Gastroesophageal sphincter (tissue), 4 donors: Measurements from ENCODE around the gene TARP.

Experiments
- ATAC-seq: fragments of 150-250 bp; one replicate; pipeline ENCODE4 v1.9.1; 2016; ENCODE audit warnings: mild to moderate bottlenecking, moderate library complexity
- H3K27ac ChIP-seq, 4 donors: fragments of 200-600 bp; sonication (generic) in 3 of 4; 1 replicate in 3 of 4; 2 replicates in 1 of 4; pipeline ENCODE4 v1.5.1; 2016 to 2019
- H3K27me3 ChIP-seq: fragments of 200-600 bp; sonication (generic); one replicate; pipeline ENCODE4 v1.5.1; 2019
- H3K36me3 ChIP-seq, 2 donors: fragments of 200-600 bp; sonication (generic); one replicate each; pipeline ENCODE4 v1.5.1; 2019; ENCODE audit warnings: control low read depth in 1 of 2
- H3K4me1 ChIP-seq, 3 donors: fragments of 200-600 bp; sonication (generic); 1 replicate in 2 of 3; 2 replicates in 1 of 3; pipeline ENCODE4 v1.5.1; 2016 to 2019; ENCODE audit warnings: control low read depth in 2 of 3
- H3K4me3 ChIP-seq, 2 donors: fragments of 200-600 bp; sonication (generic); one replicate each; pipeline ENCODE4 v1.5.1; 2019; ENCODE audit warnings: mild to moderate bottlenecking in 1 of 2, moderate library complexity in 1 of 2
- H3K9me3 ChIP-seq, 3 donors: fragments of 200-600 bp; sonication (generic); one replicate each; pipeline ENCODE4 v1.5.1; 2017 to 2019; ENCODE audit warnings: control low read depth in 2 of 3
- CTCF ChIP-seq, 4 experiments: fragments of 200-600 bp in 2 of 4; fragments of 450-650 bp in 2 of 4; sonication (generic) in 1 of 4; IDR thresholded peaks; one replicate each; pipeline ENCODE4 v1.5.1; 2017 to 2019; ENCODE audit warnings: antibody characterized with exemption in 4 of 4, mild to moderate bottlenecking in 2 of 4, moderate library complexity in 2 of 4
- EP300 ChIP-seq: sonication (generic); formaldehyde crosslinking; IDR thresholded peaks from one replicate; pipeline ENCODE4 v1.6.1; 2017; ENCODE audit warnings: antibody characterized with exemption, mild to moderate bottlenecking
- POLR2A ChIP-seq, 2 donors: fragments of 450-650 bp; IDR thresholded peaks; one replicate each; pipeline ENCODE4 v1.6.1; 2017; ENCODE audit warnings: antibody characterized with exemption in 2 of 2, mild to moderate bottlenecking in 2 of 2, moderate library complexity in 1 of 2
- POLR2AphosphoS5 ChIP-seq: sonication (generic); formaldehyde crosslinking; IDR thresholded peaks from one replicate; pipeline ENCODE4 v1.6.1; 2017; ENCODE audit warnings: antibody characterized with exemption
- WGBS, 2 donors: methylation state at CpG; one replicate each; pipeline ENCODE4 v1.1.5; 2018; ENCODE audit warnings: low coverage in 1 of 2; 5-methylcytosine and 5-hydroxymethylcytosine counted together

TARP gene

GRCh38 chr7:38224392-38224791 is 49.0 kb downstream of the TARP start:
- H3K4me1 ChIP-seq = peaks cover 0 to 16% (median 0%) of the 10 kb centered on the region in 3 donors
- H3K36me3 ChIP-seq = peaks cover 4 to 66% of the 10 kb centered on the region in 2 donors
- peak overlapping the region in 1 of 4 donors; percentile 21 for H3K27ac ChIP-seq
- WGBS, 2 donors = 48 to 67% methylated on average over 4 to 5 of the region's 5 CpGs
- TF ChIP-seq CTCF (IDR thresholded peaks at IDR 0.05) (no peak), POLR2AphosphoS5 (no peak), EP300 (no peak), POLR2A (IDR thresholded peaks at IDR 0.05) (no peak)
- no peaks in the 10 kb centered on the region for H3K27me3 ChIP-seq
- no peaks in the 10 kb centered on the region for H3K9me3 ChIP-seq
- ATAC-seq = no peak
- no peak overlapping the region for H3K4me3 ChIP-seq

- Histone ChIP-seq H3K36me3 (peaks cover 0 to 66% of the 10 kb centered on the region in 2 donors), H3K27ac (peak overlapping the region in 1 of 4 donors; percentile 56), H3K4me1 (peaks cover 0 to 16% (median 0%) of the 10 kb centered on the region in 3 donors), H3K4me3 (no peak overlapping the region), H3K9me3 (no peaks in the 10 kb centered on the region), H3K27me3 (no peaks in the 10 kb centered on the region)
- 96 to 100% methylated on average over 2 of the region's 2 CpGs for WGBS, 2 donors
- no peak for TF ChIP-seq POLR2A (IDR thresholded peaks at IDR 0.05)
- ATAC-seq = no peak
Measured at GRCh38 chr7:38223306-38223705, 50.1 kb downstream of the TARP start.

- H3K9me3 ChIP-seq = no peaks in the 10 kb centered on the region
- H3K36me3 ChIP-seq = peaks cover 0 to 66% of the 10 kb centered on the region in 2 donors
- no peaks in the 10 kb centered on the region for H3K27me3 ChIP-seq
- peaks cover 0 to 16% (median 0%) of the 10 kb centered on the region in 3 donors for H3K4me1 ChIP-seq
- whole genome bisulfite sequencing, 2 donors = 51 to 53% methylated on average over 5 of the region's 5 CpGs
- H3K4me3 ChIP-seq = no peak overlapping the region
- H3K27ac ChIP-seq = peak overlapping the region in 2 of 4 donors; percentile 13 to 56
- TF ChIP-seq CTCF (IDR thresholded peaks at IDR 0.05) = peak; percentile 88 to 93 (median 92)
- no peak for TF ChIP-seq POLR2AphosphoS5
- TF ChIP-seq EP300 = no peak
- no peak for TF ChIP-seq POLR2A (IDR thresholded peaks at IDR 0.05)
- ATAC-seq = peak; percentile 79
Measured at GRCh38 chr7:38222481-38223096, 50.8 kb downstream of the TARP start.

- WGBS, 2 donors = 80 to 85% methylated on average over 3 of the region's 3 CpGs
- peaks cover 6 to 66% of the 10 kb centered on the region in 2 donors for H3K36me3 ChIP-seq
Measured at GRCh38 chr7:38220452-38220851, 53.0 kb downstream of the TARP start.

GRCh38 chr7:38217672-38218071 is 55.8 kb downstream of the TARP start:
- Histone ChIP-seq H3K4me1 (peaks cover 0 to 41% (median 2%) of the 10 kb centered on the region in 3 donors), H3K27ac (no peak overlapping the region), H3K9me3 (no peaks in the 10 kb centered on the region), H3K4me3 (no peak overlapping the region), H3K27me3 (no peaks in the 10 kb centered on the region), H3K36me3 (peaks cover 6 to 72% of the 10 kb centered on the region in 2 donors)
- TF ChIP-seq POLR2AphosphoS5 = no peak
- no peak for TF ChIP-seq EP300
- no peak for TF ChIP-seq CTCF (IDR thresholded peaks at IDR 0.05)
- no peak for TF ChIP-seq POLR2A (IDR thresholded peaks at IDR 0.05)
- ATAC-seq = no peak
- WGBS, 2 donors = 44% methylated on average over 2 of the region's 2 CpGs; no CpG with 5 or more reads in 1 of the 2 donors

More at GRCh38 chr7:38220452-38220851, 53.0 kb downstream of the TARP start:
- no peak overlapping the region for H3K4me3 ChIP-seq
- ATAC-seq = no peak
- TF ChIP-seq POLR2AphosphoS5 = no peak
- no peak for TF ChIP-seq EP300
- TF ChIP-seq POLR2A (IDR thresholded peaks at IDR 0.05) = no peak
- TF ChIP-seq CTCF (IDR thresholded peaks at IDR 0.05) = no peak
- H3K4me1 ChIP-seq = peaks cover 0 to 29% (median 0%) of the 10 kb centered on the region in 3 donors
- H3K27me3 ChIP-seq = no peaks in the 10 kb centered on the region
- no peaks in the 10 kb centered on the region for H3K9me3 ChIP-seq
- no peak overlapping the region for H3K27ac ChIP-seq
